Measurements from ENCODE around the gene KLK13.

DNA sequence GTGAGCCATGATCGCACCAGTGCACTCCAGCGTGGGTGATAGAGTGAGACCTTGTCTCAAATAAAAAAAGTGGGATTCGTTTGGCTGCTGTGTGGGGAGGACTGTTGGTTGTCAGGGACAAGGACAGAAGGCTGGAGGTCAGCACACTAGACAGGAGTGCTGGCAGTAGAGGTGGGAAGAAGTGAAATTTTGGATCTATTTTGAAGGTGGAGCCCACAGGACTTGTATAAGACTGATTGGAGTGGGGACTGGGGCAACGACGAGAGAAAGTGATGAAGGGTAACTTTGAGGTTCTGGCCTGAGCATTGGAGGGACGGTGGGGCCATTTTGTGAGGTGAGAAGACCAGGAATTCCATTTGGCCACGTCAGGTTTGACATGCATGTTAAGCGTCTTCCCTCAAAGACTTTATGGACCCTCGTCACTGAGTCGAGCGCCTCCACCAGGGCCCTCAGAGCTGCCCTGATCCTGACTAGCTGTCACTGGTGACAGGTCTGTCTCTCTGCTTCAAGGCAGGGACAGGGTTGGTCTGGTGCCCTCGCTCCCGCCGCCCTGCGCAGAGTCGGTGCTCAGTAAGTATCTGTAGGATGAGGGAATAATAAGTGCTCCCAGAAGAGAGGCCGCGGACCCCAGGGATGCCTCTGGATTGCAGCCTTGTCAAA lies 42.6 kb upstream of the KLK13 start:
- TF ChIP-seq CTCF (IDR thresholded peaks at IDR 0.05): peak; percentile 31
- no peak for TF ChIP-seq ZFX (IDR thresholded peaks at IDR 0.05; ENCODE audit: borderline replicate concordance)

All from 22Rv1 (cell line).